Ureter (tissue), 1 donor: ENCODE data around the gene GTPBP4. TPM values are rescaled to one million over a fixed set of nuclear protein-coding genes. Genes with fewer than 3 reads are reported as not detected.

Experiments used
- DNase-seq: peaks from one replicate; pipeline ENCODE4 v3.0.0-alpha.2; 2020; ENCODE audit warnings: low spot score
- total RNA-seq: library from RNA; stranded (reverse); gene quantifications from one replicate; pipeline ENCODE4 v1.2.4, GENCODE V29; 2023
- donor health status: DM: yes; HTN: yes; CAD: no.

Gene GTPBP4
- total RNA-seq, 1 donor from 2014 or later, result 53.5 TPM

GRCh38 chr10:966466-967235 lies 21.6 kb upstream of the GTPBP4 start:
- no peak for DNase-seq

- DNase-seq, result no peak
These were observed 19.6 kb upstream of the GTPBP4 start for GRCh38 chr10:968546-969199.

GRCh38 chr10:969473-970150 lies 18.6 kb upstream of the GTPBP4 start:
- DNase-seq, result no peak

- DNase-seq, result no peak
These were observed 17.7 kb upstream of the GTPBP4 start for GRCh38 chr10:970311-971149.

GRCh38 chr10:971150-971542 lies 17.1 kb upstream of the GTPBP4 start:
- DNase-seq, result no peak

- DNase-seq, result no peak
These were observed 16.6 kb upstream of the GTPBP4 start for GRCh38 chr10:971613-972012.

- DNase-seq, result no peak
These were observed 15.5 kb upstream of the GTPBP4 start for GRCh38 chr10:972763-973162.

GRCh38 chr10:974038-974784 lies 14.0 kb upstream of the GTPBP4 start:
- DNase-seq, result no peak

GRCh38 chr10:974785-975074 lies 13.5 kb upstream of the GTPBP4 start:
- no peak for DNase-seq

GRCh38 chr10:976316-976715 lies 11.9 kb upstream of the GTPBP4 start:
- no peak for DNase-seq

GRCh38 chr10:978826-979421 lies 9.3 kb upstream of the GTPBP4 start:
- no peak for DNase-seq

GRCh38 chr10:980468-981093 lies 7.7 kb upstream of the GTPBP4 start:
- no peak for DNase-seq

GRCh38 chr10:983401-983800 lies 4.8 kb upstream of the GTPBP4 start:
- DNase-seq, result no peak

GRCh38 chr10:983971-984655 lies 4.1 kb upstream of the GTPBP4 start:
- no peak for DNase-seq

- no peak for DNase-seq
These were observed 2.9 kb upstream of the GTPBP4 start for GRCh38 chr10:985361-985760.

GRCh38 chr10:986137-986825 lies 2.0 kb upstream of the GTPBP4 start:
- DNase-seq, result no peak

GRCh38 chr10:986881-987619 lies 1.2 kb upstream of the GTPBP4 start:
- DNase-seq, result no peak

- DNase-seq, result no peak
These were observed 689 bp upstream of the GTPBP4 start for GRCh38 chr10:987620-987869.
